GM12878 (cell line): ENCODE measurements around the gene EPN3. TPM values are rescaled to one million over a fixed set of nuclear protein-coding genes. Genes with fewer than 3 reads are reported as not detected.

Experiments
- ATAC-seq: fragments of 200-7000 bp; cut with Tn5 transposase; 3 replicates; pipeline ENCODE4 v1.9.1; 2020; ENCODE audit warnings: mild to moderate bottlenecking, moderate library complexity
- BruUV-seq: library from RNA; stranded (reverse); fragments of 400-500 nt; replicated peaks from 2 replicates; lab custom pipeline; 2021; lab: Mats Ljungman, UMichigan
- CTCF ChIA-PET: fragments of 300-600 bp; sonication (Branson Sonifier 250); formaldehyde crosslinking; extraction: SDS; loops from one replicate; lab custom pipeline; 2021; ENCODE audit warnings: inconsistent platforms; lab: Yijun Ruan, JAX
- POLR2A ChIA-PET: fragments of 350-600 bp; formaldehyde crosslinking; extraction: SDS; loops from one replicate; lab custom pipeline; 2021; ENCODE audit warnings: inconsistent platforms; lab: Charles Lee
- RAD21 ChIA-PET: fragments of 300-600 bp; sonication (Branson Sonifier 250); formaldehyde crosslinking; loops from one replicate; lab custom pipeline; 2023; ENCODE audit warnings: antibody characterized with exemption; ENCODE audit not compliant: unreplicated experiment; lab: Charles Lee
- SMC1A ChIA-PET: fragments of 300-600 bp; sonication (Branson Sonifier 250); formaldehyde crosslinking; loops from one replicate; lab custom pipeline; 2023; ENCODE audit not compliant: unreplicated experiment, uncharacterized antibody; lab: Charles Lee
- DNase-seq: peaks from one replicate; pipeline ENCODE4 v3.0.0-alpha.2; 2011; ENCODE audit warnings: low read depth, low spot score
- FAIRE-seq: peaks from 3 replicates; lab custom pipeline; 2011; peaks lifted over from hg19 to GRCh38; lab: Jason Lieb, UNC
- H2AFZ ChIP-seq: 2 replicates; pipeline ENCODE4 v1.6.0; 2011; ENCODE audit warnings: low read depth, low read length, control low read depth; ENCODE audit not compliant: control insufficient read depth
- H3K27ac ChIP-seq: 2 replicates; pipeline ENCODE4 v1.5.1; 2011; ENCODE audit warnings: control low read depth; ENCODE audit not compliant: control insufficient read depth, insufficient read depth
- H3K27me3 ChIP-seq, 2 experiments: replicated peaks in 1 of 2; 2 replicates each; pipeline versions ENCODE4 v1.6.0 to v1.6.1; 2011; ENCODE audit warnings: low read length in 1 of 2; ENCODE audit not compliant: control insufficient read depth in 2 of 2, insufficient read depth in 2 of 2
- H3K36me3 ChIP-seq, 2 experiments: 2 replicates each; pipeline ENCODE4 v1.5.1; 2011; ENCODE audit warnings: low read length in 1 of 2; ENCODE audit not compliant: control insufficient read depth in 2 of 2, insufficient read depth in 2 of 2
- H3K4me1 ChIP-seq: 2 replicates; pipeline ENCODE4 v1.6.1; 2011; ENCODE audit warnings: mild to moderate bottlenecking, low read length, moderate library complexity, mixed read lengths; ENCODE audit not compliant: control insufficient read depth, insufficient read depth
- H3K4me2 ChIP-seq: 2 replicates; pipeline ENCODE4 v1.6.0; 2011; ENCODE audit warnings: control low read depth; ENCODE audit not compliant: control insufficient read depth, insufficient read depth
- H3K4me3 ChIP-seq: fragments of 200-600 bp; sonication (generic); 2 replicates; pipeline ENCODE4 v1.5.1; 2016
- H3K79me2 ChIP-seq: 2 replicates; pipeline ENCODE4 v1.6.0; 2011; ENCODE audit warnings: low read length; ENCODE audit not compliant: control insufficient read depth, insufficient read depth
- H3K9ac ChIP-seq: 2 replicates; pipeline ENCODE4 v1.8.0; 2011; ENCODE audit warnings: low read length, control low read depth, mixed read lengths; ENCODE audit not compliant: control insufficient read depth, insufficient read depth
- H3K9me3 ChIP-seq: replicated peaks from 3 replicates; pipeline ENCODE4 v1.5.1; 2011; ENCODE audit warnings: mild to moderate bottlenecking, low read length; ENCODE audit not compliant: control insufficient read depth, insufficient read depth
- H4K20me1 ChIP-seq: 2 replicates; pipeline ENCODE4 v1.6.0; 2011; ENCODE audit not compliant: control insufficient read depth, insufficient read depth
- MEF2A ChIP-seq: IDR thresholded peaks from 2 replicates; pipeline ENCODE4 v1.6.1; 2011; ENCODE audit warnings: low read depth, mild to moderate bottlenecking, low read length, moderate library complexity; ENCODE audit not compliant: insufficient read depth
- WGBS: methylation state at CpG from one replicate; pipeline ENCODE4 v1.1.6; 2016; ENCODE audit warnings: low lambda C conversion rate; ENCODE audit not compliant: insufficient replicate concordance, insufficient coverage; ENCODE audit errors: missing lambda C conversion rate; 5-methylcytosine and 5-hydroxymethylcytosine counted together
- in situ Hi-C: fragments of 300-500 bp; cut with MboI; formaldehyde crosslinking; loops from 9 replicates; pipeline ENCODE4 v1.14.3; 2018; ENCODE audit warnings: mixed read lengths
- intact Hi-C: fragments of 100-400 bp; cut with micrococcal nuclease; formaldehyde crosslinking; loops from one replicate; pipeline ENCODE4 v1.14.2; 2022; ENCODE audit not compliant: unreplicated experiment
- polyA plus RNA-seq, 11 experiments: library from polyadenylated mRNA; depleted of rRNA in 4 of 11; unstranded in 6 of 11; stranded (reverse) in 5 of 11; fragments of >200 nt; fragmentation: Nextera tagmentation in 4 of 11; fragmentation: Illumina TruSeq in 1 of 11; extraction: Ambion mirVana in 4 of 11; extraction: Trizol in 1 of 11; gene quantifications; 1 replicate in 1 of 11; 2 replicates in 10 of 11; pipeline versions ENCODE4 v1.2.1 to v1.2.3, GENCODE V29; 2011 to 2016; ENCODE audit warnings: inconsistent platforms in 2 of 11, missing spikeins in 2 of 11, low read depth in 1 of 11
- total RNA-seq, 4 experiments: library from RNA; depleted of rRNA in 3 of 4; stranded (reverse); fragments of >200 nt in 3 of 4; fragmentation: Illumina TruSeq in 1 of 4; extraction: Trizol in 1 of 4; gene quantifications; 2 replicates each; pipeline versions ENCODE4 v1.2.1 to v1.2.3, GENCODE V29; 2013 to 2021
- TF ChIP-seq, protein P1 (sequence below): fragments of 450-650 bp; IDR thresholded peaks from 2 replicates; pipeline ENCODE4 v1.6.1; 2017; ENCODE audit warnings: mild to moderate bottlenecking

The EPN3 gene
- total and polyA plus RNA-seq, 10 of the 15 experiments (the other 5 are each of a cell fraction or from before 2014, with no cell fraction given): 0.04 to 0.07 TPM; not detected in 8

DNA sequence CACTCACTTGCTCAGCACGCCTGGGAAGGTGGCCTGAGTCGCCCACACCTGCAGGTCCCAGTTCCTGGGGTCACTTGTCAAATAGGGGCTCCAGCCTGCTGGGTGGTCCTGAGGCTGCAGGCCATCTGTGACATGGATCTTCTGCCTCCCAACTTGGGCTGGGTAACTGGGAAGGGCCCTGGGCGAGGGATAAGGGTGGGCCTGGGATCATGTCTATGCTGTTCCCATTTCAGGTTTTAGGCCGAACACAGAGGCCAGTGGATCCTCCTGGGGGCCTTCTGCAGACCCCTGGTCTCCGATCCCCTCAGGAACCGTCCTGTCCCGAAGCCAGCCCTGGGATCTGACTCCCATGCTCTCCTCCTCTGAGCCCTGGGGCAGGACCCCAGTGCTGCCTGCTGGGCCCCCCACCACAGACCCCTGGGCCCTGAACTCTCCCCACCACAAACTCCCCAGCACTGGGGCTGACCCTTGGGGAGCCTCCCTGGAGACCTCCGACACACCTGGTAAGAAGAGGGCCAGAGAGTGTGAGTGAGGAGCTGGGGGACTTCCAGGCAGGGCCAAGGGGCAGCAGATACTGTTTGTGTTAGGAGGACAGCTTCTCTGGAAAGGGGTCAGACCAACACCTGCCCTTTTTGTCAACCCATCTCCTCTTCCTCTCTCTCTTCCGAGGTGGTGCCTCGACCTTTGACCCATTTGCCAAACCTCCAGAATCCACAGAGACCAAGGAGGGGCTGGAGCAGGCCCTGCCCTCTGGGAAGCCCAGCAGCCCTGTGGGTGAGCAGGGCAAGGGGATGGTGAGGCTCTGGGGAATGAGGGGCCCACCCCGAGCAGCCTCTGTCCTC, 8.2 kb downstream of the EPN3 start:
- Histone ChIP-seq H3K27me3 (no peaks in the 10 kb centered on the region), H2AFZ (no peak overlapping the region), H3K36me3 (no peaks in the 10 kb centered on the region), H4K20me1 (no peaks in the 10 kb centered on the region), H3K4me3 (no peak overlapping the region), H3K9ac (no peak overlapping the region), H3K9me3 (no peaks in the 10 kb centered on the region), H3K27ac (no peak overlapping the region), H3K4me1 (peaks cover 10% of the 10 kb centered on the region; the same call in 1 of the 2 replicates), H3K4me2 (no peak overlapping the region), H3K79me2 (no peaks in the 10 kb centered on the region)
- ChIA-PET SMC1A (interaction anchor here (1.0 to 1.8 kb wide), 3 partner anchors 35 to 59 kb away, joined by 3 to 8 read pairs (median 3); no protein-coding TSS in a partner anchor), CTCF (interaction anchor here (0.7 to 3.2 kb wide), 3 partner anchors 61 to 340 kb away, joined by 3 to 12 read pairs (median 4); no protein-coding TSS in a partner anchor), RAD21 (interaction anchor here (1.4 to 2.2 kb wide), 2 partner anchors 57 to 62 kb away, joined by 3 to 13 read pairs; no protein-coding TSS in a partner anchor), POLR2A (interaction anchor here (0.6 to 1.4 kb wide), 3 partner anchors 10 to 140 kb away, joined by 3 to 4 read pairs (median 4); no protein-coding TSS in a partner anchor)
- DNase-seq (no peak), ATAC-seq (no peak), FAIRE-seq (no peak)
- WGBS: 83% methylated on average over 11 of the region's 11 CpGs
- in situ Hi-C loops: loop anchor here (5.0 to 10.0 kb wide), 4 partner anchors 52 to 414 kb away; no protein-coding TSS in a partner anchor
- intact Hi-C loops: loop anchor here (10.0 kb wide), 1 partner anchor 414 kb away; no protein-coding TSS in a partner anchor
- TF ChIP-seq MEF2A: no peak
- TF ChIP-seq, protein P1, sequence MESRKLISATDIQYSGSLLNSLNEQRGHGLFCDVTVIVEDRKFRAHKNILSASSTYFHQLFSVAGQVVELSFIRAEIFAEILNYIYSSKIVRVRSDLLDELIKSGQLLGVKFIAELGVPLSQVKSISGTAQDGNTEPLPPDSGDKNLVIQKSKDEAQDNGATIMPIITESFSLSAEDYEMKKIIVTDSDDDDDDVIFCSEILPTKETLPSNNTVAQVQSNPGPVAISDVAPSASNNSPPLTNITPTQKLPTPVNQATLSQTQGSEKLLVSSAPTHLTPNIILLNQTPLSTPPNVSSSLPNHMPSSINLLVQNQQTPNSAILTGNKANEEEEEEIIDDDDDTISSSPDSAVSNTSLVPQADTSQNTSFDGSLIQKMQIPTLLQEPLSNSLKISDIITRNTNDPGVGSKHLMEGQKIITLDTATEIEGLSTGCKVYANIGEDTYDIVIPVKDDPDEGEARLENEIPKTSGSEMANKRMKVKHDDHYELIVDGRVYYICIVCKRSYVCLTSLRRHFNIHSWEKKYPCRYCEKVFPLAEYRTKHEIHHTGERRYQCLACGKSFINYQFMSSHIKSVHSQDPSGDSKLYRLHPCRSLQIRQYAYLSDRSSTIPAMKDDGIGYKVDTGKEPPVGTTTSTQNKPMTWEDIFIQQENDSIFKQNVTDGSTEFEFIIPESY: no peak
- no TSS peak for BruUV-seq
